ENCODE measurements around the gene KRTAP26-1.

GRCh38 chr21:30337276-30337744, 17.2 kb upstream of the KRTAP26-1 start, which contains the start of gene KRTAP27-1:
- no peak for TF ChIP-seq CTCF (IDR thresholded peaks at IDR 0.05)
- TF ChIP-seq POLR2A (IDR thresholded peaks at IDR 0.05) = no peak
